Gastroesophageal sphincter (tissue), 3 donors: ENCODE measurements around the gene RAD51B.

Experiments
- EP300 ChIP-seq: sonication (generic); formaldehyde crosslinking; IDR thresholded peaks from one replicate; pipeline ENCODE4 v1.6.1; 2017; ENCODE audit warnings: antibody characterized with exemption, mild to moderate bottlenecking
- POLR2AphosphoS5 ChIP-seq: sonication (generic); formaldehyde crosslinking; IDR thresholded peaks from one replicate; pipeline ENCODE4 v1.6.1; 2017; ENCODE audit warnings: antibody characterized with exemption
- TF ChIP-seq, protein P1 (sequence below), 4 experiments: fragments of 200-600 bp in 2 of 4; fragments of 450-650 bp in 2 of 4; sonication (generic) in 1 of 4; IDR thresholded peaks; one replicate each; pipeline ENCODE4 v1.5.1; 2017 to 2019; ENCODE audit warnings: antibody characterized with exemption in 4 of 4, mild to moderate bottlenecking in 2 of 4, moderate library complexity in 2 of 4

GRCh38 chr14:68365228-68365627 lies 545.6 kb downstream of the RAD51B start:
- TF ChIP-seq, protein P1, sequence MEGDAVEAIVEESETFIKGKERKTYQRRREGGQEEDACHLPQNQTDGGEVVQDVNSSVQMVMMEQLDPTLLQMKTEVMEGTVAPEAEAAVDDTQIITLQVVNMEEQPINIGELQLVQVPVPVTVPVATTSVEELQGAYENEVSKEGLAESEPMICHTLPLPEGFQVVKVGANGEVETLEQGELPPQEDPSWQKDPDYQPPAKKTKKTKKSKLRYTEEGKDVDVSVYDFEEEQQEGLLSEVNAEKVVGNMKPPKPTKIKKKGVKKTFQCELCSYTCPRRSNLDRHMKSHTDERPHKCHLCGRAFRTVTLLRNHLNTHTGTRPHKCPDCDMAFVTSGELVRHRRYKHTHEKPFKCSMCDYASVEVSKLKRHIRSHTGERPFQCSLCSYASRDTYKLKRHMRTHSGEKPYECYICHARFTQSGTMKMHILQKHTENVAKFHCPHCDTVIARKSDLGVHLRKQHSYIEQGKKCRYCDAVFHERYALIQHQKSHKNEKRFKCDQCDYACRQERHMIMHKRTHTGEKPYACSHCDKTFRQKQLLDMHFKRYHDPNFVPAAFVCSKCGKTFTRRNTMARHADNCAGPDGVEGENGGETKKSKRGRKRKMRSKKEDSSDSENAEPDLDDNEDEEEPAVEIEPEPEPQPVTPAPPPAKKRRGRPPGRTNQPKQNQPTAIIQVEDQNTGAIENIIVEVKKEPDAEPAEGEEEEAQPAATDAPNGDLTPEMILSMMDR (IDR thresholded peaks at IDR 0.05), result no peak
- no peak for TF ChIP-seq EP300
- TF ChIP-seq POLR2AphosphoS5, result no peak
